Erythroblast (primary cell): ENCODE data around the gene ATP2B3.

Experiments used
- DNase-seq, 2 experiments: peaks; one replicate each; lab custom pipeline; 2025; lab: John Stamatoyannopoulos, UW
- GATA1 ChIP-seq: IDR thresholded peaks from 2 replicates; pipeline ENCODE4 v1.6.1; 2011; ENCODE audit warnings: low read depth, mild to moderate bottlenecking, control low read depth, low read length, moderate library complexity
- POLR2A ChIP-seq: IDR thresholded peaks from 2 replicates; pipeline ENCODE4 v1.6.1; 2011; ENCODE audit warnings: mild to moderate bottlenecking, low read length

Gene ATP2B3

GRCh38 chrX:153517423-153517822 lies at the start of gene ATP2B3:
TSS of gene ATP2B3 (plus strand) at chrX:153517642. CDS start at chrX:153536248, 18,606 bp downstream.
- DNase-seq = no peak
- TF ChIP-seq GATA1 = no peak
- TF ChIP-seq POLR2A = no peak

- no peak for TF ChIP-seq GATA1
- no peak for TF ChIP-seq POLR2A
- DNase-seq = no peak
These were observed 49.3 kb upstream of the ATP2B3 start for GRCh38 chrX:153468008-153468580.

GRCh38 chrX:153469811-153470410 lies 47.5 kb upstream of the ATP2B3 start:
- TF ChIP-seq POLR2A (no peak), GATA1 (no peak)
- peak; percentile 68 to 80 for DNase-seq

- peak; percentile 95 to 98 for DNase-seq
- TF ChIP-seq POLR2A = peak; percentile 45
- no peak for TF ChIP-seq GATA1
These were observed 46.8 kb upstream of the ATP2B3 start, which contains the start of gene HAUS7 for GRCh38 chrX:153470411-153471363. TSS of gene HAUS7 (minus strand) at chrX:153470576. CDS start at chrX:153470557, 19 bp downstream.

- no peak for TF ChIP-seq POLR2A
- no peak for DNase-seq
These were observed 45.7 kb upstream of the ATP2B3 start for GRCh38 chrX:153471663-153472280.

- no peak for DNase-seq
- TF ChIP-seq GATA1 (no peak), POLR2A (no peak)
These were observed 44.3 kb upstream of the ATP2B3 start for GRCh38 chrX:153473126-153473525.

GRCh38 chrX:153474266-153474665 lies 43.2 kb upstream of the ATP2B3 start:
- no peak for TF ChIP-seq POLR2A
- no peak for TF ChIP-seq GATA1
- DNase-seq = no peak

GRCh38 chrX:153474718-153475117 lies 42.7 kb upstream of the ATP2B3 start:
- TF ChIP-seq POLR2A (no peak), GATA1 (no peak)
- DNase-seq = peak; percentile 23 to 27

GRCh38 chrX:153475271-153475670 lies 42.2 kb upstream of the ATP2B3 start:
- TF ChIP-seq POLR2A (no peak), GATA1 (no peak)
- no peak for DNase-seq

- TF ChIP-seq GATA1 (no peak), POLR2A (no peak)
- no peak for DNase-seq
These were observed 41.6 kb upstream of the ATP2B3 start for GRCh38 chrX:153475751-153476281.

GRCh38 chrX:153476666-153477363 lies 40.6 kb upstream of the ATP2B3 start:
- DNase-seq = no peak
- TF ChIP-seq GATA1 = no peak
- TF ChIP-seq POLR2A = no peak

GRCh38 chrX:153477364-153477857 lies 40.0 kb upstream of the ATP2B3 start:
- TF ChIP-seq POLR2A (no peak), GATA1 (no peak)
- no peak for DNase-seq
